WI38 (cell line): ENCODE data around the gene DOK4.
A peak's percentile ranks its signal among the peaks of the same experiment; 100 is the strongest.

Experiments
- H3K4me3 ChIP-seq: 2 replicates; pipeline ENCODE4 v1.5.1; 2011; ENCODE audit warnings: low read depth, mild to moderate bottlenecking, control low read depth, low read length
- CTCF ChIP-seq: IDR thresholded peaks from 2 replicates; pipeline ENCODE4 v1.5.1; 2012; ENCODE audit warnings: low read depth, mild to moderate bottlenecking, control low read depth, low read length

Gene DOK4

DNA sequence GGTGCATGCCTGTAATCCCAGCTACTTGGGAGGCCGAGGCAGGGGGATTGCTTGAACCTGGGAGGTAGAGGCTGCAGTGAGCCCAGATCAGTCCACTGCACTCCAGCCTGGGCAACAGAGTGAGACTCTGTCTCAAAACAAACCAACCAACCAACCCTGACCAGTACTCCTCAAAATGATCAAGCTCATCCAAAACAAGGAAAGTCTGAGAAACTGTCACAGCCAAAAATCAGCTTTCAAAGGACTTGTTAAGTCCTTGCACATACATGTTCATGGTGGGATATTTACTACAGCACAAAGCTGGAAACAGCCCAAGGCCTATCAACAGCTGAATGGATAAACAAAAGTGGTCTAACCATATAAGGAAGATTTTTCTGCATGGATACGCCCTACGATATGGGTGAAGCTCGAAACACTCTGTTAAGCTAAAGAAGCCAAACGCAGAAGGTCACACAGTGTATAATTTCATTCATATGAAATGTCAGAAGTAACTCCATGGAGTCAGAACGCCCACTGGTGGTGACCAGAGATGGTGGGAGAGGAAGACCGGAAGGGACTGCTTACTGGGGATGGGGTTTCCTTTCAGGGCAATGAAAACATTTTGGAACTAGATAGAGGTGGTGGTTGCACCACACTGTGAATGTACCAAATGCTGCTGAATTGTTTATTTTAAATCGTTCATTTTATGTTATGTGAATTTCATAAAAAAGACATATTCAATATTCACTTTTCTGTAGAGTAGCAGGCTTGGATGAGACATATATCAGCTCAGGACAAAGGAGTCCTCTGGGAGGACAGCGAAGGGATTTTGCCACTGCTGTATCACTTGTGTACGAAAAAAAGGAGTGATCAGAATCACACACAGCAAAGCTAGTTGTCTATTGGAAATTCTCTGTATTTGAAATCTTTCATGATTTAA, 64.0 kb downstream of the DOK4 start:
- H3K4me3 ChIP-seq: no peak overlapping the region
- peak; percentile 89 for TF ChIP-seq CTCF
